KMS-11 (cell line): ENCODE results near the gene CENPX.

Experiments used
- H2AFZ ChIP-seq: fragments of 200-600 bp; sonication (generic); 2 replicates; pipeline ENCODE4 v1.6.1; 2016; ENCODE audit warnings: antibody characterized with exemption, mixed run types, low read depth
- H3K27ac ChIP-seq: fragments of 200-600 bp; sonication (generic); 2 replicates; pipeline ENCODE4 v1.6.1; 2016; ENCODE audit warnings: mild to moderate bottlenecking, mixed run types
- H3K27me3 ChIP-seq: fragments of 200-600 bp; sonication (generic); 2 replicates; pipeline ENCODE4 v1.6.1; 2017; ENCODE audit warnings: mild to moderate bottlenecking, low read depth, mixed run types, moderate library complexity; ENCODE audit not compliant: insufficient read depth
- H3K36me3 ChIP-seq: fragments of 200-600 bp; sonication (generic); 2 replicates; pipeline ENCODE4 v1.6.1; 2017; ENCODE audit warnings: mild to moderate bottlenecking, mixed run types; ENCODE audit not compliant: insufficient read depth
- H3K4me1 ChIP-seq: fragments of 200-600 bp; sonication (generic); 2 replicates; pipeline ENCODE4 v1.6.1; 2016; ENCODE audit warnings: mild to moderate bottlenecking, low read depth, mixed run types; ENCODE audit not compliant: poor library complexity, severe bottlenecking
- H3K4me2 ChIP-seq: fragments of 200-600 bp; sonication (generic); 2 replicates; pipeline ENCODE4 v1.7.0; 2016; ENCODE audit warnings: mild to moderate bottlenecking, mixed run types
- H3K4me3 ChIP-seq: fragments of 200-600 bp; sonication (generic); IDR thresholded peaks from 2 replicates; pipeline ENCODE4 v1.6.1; 2017; ENCODE audit warnings: low read depth, low read length, mixed read lengths; ENCODE audit not compliant: insufficient read depth
- H3K79me2 ChIP-seq: fragments of 200-600 bp; sonication (generic); 2 replicates; pipeline ENCODE4 v1.6.1; 2016; ENCODE audit warnings: low read depth, mixed run types; ENCODE audit not compliant: insufficient read depth
- H3K9ac ChIP-seq: fragments of 200-600 bp; sonication (generic); 2 replicates; pipeline ENCODE4 v1.6.1; 2016; ENCODE audit warnings: mild to moderate bottlenecking, mixed run types
- H4K20me1 ChIP-seq: fragments of 200-600 bp; sonication (generic); 2 replicates; pipeline ENCODE4 v1.6.1; 2016; ENCODE audit warnings: mild to moderate bottlenecking, mixed run types; ENCODE audit not compliant: insufficient read depth
- TF ChIP-seq, protein P1 (sequence below): fragments of 200-600 bp; sonication (generic); conservative IDR thresholded peaks from 2 replicates; pipeline ENCODE4 v1.6.1; 2017; ENCODE audit warnings: low read depth, mild to moderate bottlenecking, antibody characterized with exemption, low read length, moderate library complexity, mixed read lengths

The CENPX gene

DNA sequence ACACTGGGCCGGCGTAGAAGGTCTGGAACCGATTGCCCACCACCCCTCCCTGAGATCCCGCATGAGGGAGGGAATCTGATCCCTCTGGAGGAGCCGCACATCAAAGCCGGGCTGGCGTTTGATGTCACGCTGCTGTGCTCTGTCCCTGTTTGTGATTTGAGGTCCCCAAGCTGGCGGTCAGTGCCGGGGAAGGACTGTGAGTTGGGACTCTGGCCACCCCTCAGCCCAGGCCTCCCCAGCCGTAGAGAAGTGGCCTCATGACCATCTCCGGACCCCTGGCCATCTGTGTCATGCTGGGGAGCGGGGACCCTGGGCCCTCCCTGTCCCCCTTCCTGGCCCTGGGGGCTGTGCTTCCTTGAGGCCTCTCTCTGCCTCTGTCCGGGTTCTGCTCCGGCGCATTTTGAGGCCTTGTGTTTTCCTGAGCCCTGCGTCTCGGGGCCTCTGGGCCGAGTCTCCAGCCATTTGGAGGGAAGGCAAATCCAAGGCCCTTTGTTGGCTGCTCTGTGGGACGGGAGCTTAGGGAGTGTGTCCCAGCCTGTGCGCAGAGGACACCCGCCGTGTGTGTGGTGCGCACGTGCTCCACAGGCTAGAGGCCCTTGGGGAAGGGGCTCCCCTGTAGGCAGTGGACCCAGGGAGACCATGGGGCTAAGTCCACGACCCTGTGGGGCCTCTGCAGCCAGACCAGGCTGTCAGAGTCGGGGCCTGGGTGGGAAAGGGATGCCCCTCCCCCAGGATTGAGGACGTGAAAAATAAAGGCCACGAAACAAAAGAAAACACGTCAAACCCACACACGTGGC is 30.2 kb downstream of the CENPX start:
- Histone ChIP-seq H4K20me1 (no peaks in the 10 kb centered on the region), H3K27ac (no peak overlapping the region), H3K27me3 (no peaks in the 10 kb centered on the region), H3K4me3 (no peak overlapping the region), H3K36me3 (no peaks in the 10 kb centered on the region), H2AFZ (no peak overlapping the region), H3K4me2 (no peak overlapping the region), H3K9ac (no peak overlapping the region), H3K4me1 (no peaks in the 10 kb centered on the region), H3K79me2 (no peaks in the 10 kb centered on the region)
- TF ChIP-seq, protein P1, sequence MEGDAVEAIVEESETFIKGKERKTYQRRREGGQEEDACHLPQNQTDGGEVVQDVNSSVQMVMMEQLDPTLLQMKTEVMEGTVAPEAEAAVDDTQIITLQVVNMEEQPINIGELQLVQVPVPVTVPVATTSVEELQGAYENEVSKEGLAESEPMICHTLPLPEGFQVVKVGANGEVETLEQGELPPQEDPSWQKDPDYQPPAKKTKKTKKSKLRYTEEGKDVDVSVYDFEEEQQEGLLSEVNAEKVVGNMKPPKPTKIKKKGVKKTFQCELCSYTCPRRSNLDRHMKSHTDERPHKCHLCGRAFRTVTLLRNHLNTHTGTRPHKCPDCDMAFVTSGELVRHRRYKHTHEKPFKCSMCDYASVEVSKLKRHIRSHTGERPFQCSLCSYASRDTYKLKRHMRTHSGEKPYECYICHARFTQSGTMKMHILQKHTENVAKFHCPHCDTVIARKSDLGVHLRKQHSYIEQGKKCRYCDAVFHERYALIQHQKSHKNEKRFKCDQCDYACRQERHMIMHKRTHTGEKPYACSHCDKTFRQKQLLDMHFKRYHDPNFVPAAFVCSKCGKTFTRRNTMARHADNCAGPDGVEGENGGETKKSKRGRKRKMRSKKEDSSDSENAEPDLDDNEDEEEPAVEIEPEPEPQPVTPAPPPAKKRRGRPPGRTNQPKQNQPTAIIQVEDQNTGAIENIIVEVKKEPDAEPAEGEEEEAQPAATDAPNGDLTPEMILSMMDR: no peak

DNA sequence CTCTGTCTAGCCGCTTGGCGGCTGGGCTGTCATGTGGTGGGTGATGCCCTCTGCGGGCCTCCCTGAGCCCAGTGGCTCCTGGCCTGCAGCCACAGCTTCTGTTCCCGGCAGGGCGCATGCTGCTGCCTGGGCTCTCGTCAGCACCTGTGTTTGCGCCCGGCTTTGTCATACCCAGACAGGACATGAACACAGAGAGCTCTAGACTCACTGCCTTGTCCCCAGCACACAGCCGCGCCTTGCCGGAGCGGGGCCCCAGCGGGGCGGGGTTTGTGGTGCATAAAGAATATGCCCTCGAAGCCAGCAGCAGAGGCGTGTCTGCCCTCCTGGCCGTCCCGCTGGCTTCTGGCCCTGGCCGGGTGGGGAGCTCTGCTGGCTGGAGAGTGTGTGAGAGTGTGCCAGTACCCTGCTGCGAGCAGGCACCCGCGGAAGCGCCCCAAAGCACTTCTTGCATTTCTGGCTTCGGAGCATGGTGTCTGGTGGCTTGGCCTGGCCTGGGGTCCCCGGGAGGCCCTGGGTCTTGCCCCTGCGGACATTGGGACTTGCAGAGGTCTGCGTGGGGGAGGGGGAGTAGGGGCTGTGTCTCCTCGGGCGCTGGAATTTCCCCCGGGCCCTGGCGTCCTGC is 30.9 kb downstream of the CENPX start:
- Histone ChIP-seq H3K36me3 (no peaks in the 10 kb centered on the region), H2AFZ (no peak overlapping the region), H3K27ac (no peak overlapping the region), H3K79me2 (no peaks in the 10 kb centered on the region), H4K20me1 (no peaks in the 10 kb centered on the region), H3K4me2 (no peak overlapping the region), H3K9ac (no peak overlapping the region), H3K4me1 (no peaks in the 10 kb centered on the region), H3K4me3 (no peak overlapping the region), H3K27me3 (no peaks in the 10 kb centered on the region)
- TF ChIP-seq, protein P1: no peak

DNA sequence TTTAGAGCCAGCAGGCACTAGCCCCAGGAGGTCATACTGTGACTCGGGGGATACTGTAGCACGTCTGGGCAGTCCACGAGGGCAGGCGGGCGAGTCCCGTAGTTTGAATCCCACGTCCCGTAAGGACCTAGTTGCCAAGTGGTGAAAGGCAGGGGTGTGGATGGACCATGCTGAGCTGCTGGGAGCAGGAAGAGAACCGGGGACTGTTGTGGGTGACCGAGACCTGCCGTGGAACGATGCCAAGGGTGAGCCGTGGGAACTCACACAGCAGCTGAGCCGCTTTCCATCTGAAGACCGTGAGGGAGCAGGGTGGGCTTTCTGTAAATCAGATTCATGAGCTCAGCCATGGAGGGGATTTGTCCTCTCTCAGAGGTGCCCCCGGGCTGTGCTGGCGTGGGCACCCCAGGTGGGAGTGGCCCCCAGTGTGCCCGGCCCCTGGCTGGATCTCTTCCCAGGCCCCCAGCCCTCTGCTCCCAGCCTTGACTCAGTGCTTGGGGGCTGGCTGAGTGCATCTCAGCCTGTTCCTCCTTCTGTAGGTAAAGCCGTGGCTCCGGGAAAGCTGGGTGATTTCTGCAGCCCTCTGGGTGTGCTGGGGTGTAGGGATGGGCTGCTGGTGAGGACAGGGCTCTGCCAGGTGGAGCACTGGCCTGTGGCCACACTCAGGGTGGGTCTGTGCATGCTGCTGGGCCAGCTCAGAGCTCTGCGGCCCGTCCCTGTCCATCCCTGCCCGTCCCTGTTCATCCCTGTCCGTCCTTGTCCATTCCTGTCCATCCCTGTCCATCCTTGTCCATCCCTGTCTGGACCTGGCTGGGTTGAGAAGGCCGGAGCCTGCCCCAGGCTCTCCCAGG is 31.6 kb downstream of the CENPX start:
- H3K36me3 ChIP-seq: no peaks in the 10 kb centered on the region
- TF ChIP-seq, protein P1: no peak
- no peak overlapping the region for H3K9ac ChIP-seq
- H3K27me3 ChIP-seq: no peaks in the 10 kb centered on the region
- no peaks in the 10 kb centered on the region for H3K79me2 ChIP-seq
- no peaks in the 10 kb centered on the region for H3K4me1 ChIP-seq
- no peaks in the 10 kb centered on the region for H4K20me1 ChIP-seq
- no peak overlapping the region for H3K4me2 ChIP-seq
- no peak overlapping the region for H3K27ac ChIP-seq
- H2AFZ ChIP-seq: no peak overlapping the region
- H3K4me3 ChIP-seq: no peak overlapping the region

DNA sequence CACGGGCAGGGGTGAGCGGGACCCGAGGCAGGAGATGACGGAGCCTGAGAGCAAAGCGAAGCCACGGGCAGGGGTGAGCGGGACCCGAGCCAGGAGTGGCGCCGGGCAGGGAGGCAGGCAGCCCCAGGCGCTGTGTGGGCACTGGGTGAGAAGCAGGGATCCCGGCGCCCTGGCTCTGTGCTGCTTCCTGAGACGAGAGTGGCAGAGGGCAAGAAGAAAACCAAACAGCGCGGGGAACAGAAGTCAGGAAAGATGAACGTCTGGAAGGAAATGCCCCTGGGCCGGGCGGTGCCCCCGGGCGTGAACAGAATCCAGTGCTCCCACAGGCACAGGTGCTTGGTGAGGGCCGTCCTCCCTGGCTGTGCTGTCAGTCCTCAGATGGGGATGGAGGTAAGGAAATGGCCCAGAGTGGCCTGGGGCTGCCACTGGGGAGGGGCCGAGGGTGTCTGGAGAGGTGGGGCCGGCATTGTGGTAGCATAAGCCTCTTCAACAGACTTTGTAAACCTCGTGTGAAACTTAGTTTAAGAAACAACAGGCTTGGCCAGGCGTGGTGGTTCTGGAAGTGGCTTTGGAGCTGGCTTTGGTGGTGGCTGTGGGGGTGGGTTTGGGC is 35.4 kb downstream of the CENPX start:
- Histone ChIP-seq H3K27ac (no peak overlapping the region), H2AFZ (no peak overlapping the region), H3K4me2 (no peak overlapping the region), H3K36me3 (no peaks in the 10 kb centered on the region), H4K20me1 (no peaks in the 10 kb centered on the region), H3K27me3 (no peaks in the 10 kb centered on the region), H3K4me3 (no peak overlapping the region), H3K79me2 (no peaks in the 10 kb centered on the region), H3K4me1 (no peaks in the 10 kb centered on the region), H3K9ac (no peak overlapping the region)
- TF ChIP-seq, protein P1: no peak
